SJSA1 (cell line): ENCODE measurements around the gene RPUSD1. TPM values are rescaled to one million over a fixed set of nuclear protein-coding genes. Genes with fewer than 3 reads are reported as not detected.
"Not testable (repeated sequence)": the region's sequence is repeated elsewhere in the genome, so short reads cannot be mapped to it uniquely, and the experiment has no call there.

Source experiments
- DNase-seq, 2 experiments: peaks; one replicate each; pipeline ENCODE4 v3.0.0-alpha.2; 2015 to 2020; ENCODE audit warnings: low spot score in 2 of 2, low read depth in 1 of 2
- H3K27ac ChIP-seq: fragments of 250-450 bp; sonication (Bioruptor Pico); 2 replicates; pipeline ENCODE4 v1.5.1; 2020; ENCODE audit warnings: mild to moderate bottlenecking, moderate library complexity
- H3K27me3 ChIP-seq: fragments of 250-450 bp; sonication (Bioruptor Pico); replicated peaks from 2 replicates; pipeline ENCODE4 v1.5.1; 2020; ENCODE audit warnings: mild to moderate bottlenecking, moderate library complexity
- H3K36me3 ChIP-seq: fragments of 250-450 bp; sonication (Bioruptor Pico); 2 replicates; pipeline ENCODE4 v1.5.1; 2020; ENCODE audit warnings: mild to moderate bottlenecking
- H3K4me1 ChIP-seq: fragments of 250-450 bp; sonication (Bioruptor Pico); replicated peaks from 2 replicates; pipeline ENCODE4 v1.6.1; 2021; ENCODE audit warnings: mild to moderate bottlenecking
- H3K4me3 ChIP-seq: fragments of 250-450 bp; sonication (Bioruptor Pico); 2 replicates; pipeline ENCODE4 v1.5.1; 2020; ENCODE audit warnings: mild to moderate bottlenecking
- H3K9me3 ChIP-seq: fragments of 250-450 bp; sonication (Bioruptor Pico); replicated peaks from 2 replicates; pipeline ENCODE4 v1.5.1; 2020; ENCODE audit warnings: mild to moderate bottlenecking
- total RNA-seq: library from RNA; depleted of rRNA; stranded (reverse); fragments of >200 nt; shearing (Covaris generic); gene quantifications from 2 replicates; pipeline ENCODE4 v1.2.3, GENCODE V29; 2014

RPUSD1 gene
- total RNA-seq, 1 experiment from 2014 or later = 35.7 TPM

DNA sequence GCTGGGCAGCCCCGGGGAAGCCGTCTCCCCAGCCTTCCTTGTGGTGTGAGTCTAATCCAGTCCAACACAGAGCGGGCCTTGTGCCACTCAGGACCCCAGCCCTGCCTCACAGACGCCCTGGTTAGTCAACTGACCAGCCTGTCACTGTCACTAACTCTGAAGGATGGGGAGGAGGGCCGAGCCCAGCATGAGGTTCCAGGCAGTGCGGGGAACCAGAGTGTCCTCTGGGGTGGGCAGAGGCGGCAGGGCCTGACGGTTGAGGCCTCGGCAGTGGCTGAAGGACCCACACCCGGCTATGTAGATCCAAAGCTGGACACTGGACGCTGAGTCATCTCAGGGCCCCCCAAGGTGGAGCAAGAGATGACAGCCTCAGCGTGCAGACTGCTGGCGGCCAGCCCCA lies 8.6 kb downstream of the RPUSD1 start:
- H3K9me3 ChIP-seq = no peaks in the 10 kb centered on the region
- no peak overlapping the region for H3K27ac ChIP-seq
- H3K4me3 ChIP-seq = no peak overlapping the region
- H3K36me3 ChIP-seq = no peaks in the 10 kb centered on the region; the same call in 1 of the 2 replicates
- peaks cover 15% of the 10 kb centered on the region; the same call in 1 of the 2 replicates for H3K27me3 ChIP-seq
- DNase-seq = no peak
- no peaks in the 10 kb centered on the region for H3K4me1 ChIP-seq

DNA sequence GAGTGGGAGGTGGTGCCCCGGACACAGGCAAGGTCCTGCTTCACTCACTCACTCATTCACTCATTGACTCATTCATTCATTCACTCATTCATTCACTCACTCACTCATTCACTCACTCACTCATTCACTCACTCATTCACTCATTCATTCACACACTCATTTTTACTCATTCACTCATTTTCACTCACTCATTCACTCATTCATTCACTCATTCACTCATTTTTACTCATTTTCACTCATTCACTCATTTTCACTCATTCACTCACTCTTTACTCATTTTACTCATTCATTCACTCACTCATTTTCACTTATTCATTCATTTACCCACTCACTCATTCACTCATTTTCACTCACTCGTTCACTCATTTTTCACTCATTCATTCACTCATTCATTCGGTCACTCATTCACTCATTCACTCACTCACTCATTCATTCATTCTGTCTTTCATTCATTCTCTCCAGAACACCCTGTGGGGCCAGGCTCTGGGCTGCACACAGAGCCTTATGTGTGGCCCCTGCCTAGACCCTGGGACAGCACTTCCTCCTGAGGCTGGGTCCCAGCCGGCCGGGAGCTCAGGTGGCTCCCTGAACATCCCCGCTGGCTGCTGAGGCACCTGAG lies 9.2 kb downstream of the RPUSD1 start:
- Histone ChIP-seq H3K27me3 (peaks cover 15% of the 10 kb centered on the region; the same call in 1 of the 2 replicates), H3K4me3 (no peak overlapping the region), H3K27ac (no peak overlapping the region), H3K36me3 (no peaks in the 10 kb centered on the region), H3K4me1 (no peaks in the 10 kb centered on the region), H3K9me3 (no peaks in the 10 kb centered on the region)
- no peak for DNase-seq

DNA sequence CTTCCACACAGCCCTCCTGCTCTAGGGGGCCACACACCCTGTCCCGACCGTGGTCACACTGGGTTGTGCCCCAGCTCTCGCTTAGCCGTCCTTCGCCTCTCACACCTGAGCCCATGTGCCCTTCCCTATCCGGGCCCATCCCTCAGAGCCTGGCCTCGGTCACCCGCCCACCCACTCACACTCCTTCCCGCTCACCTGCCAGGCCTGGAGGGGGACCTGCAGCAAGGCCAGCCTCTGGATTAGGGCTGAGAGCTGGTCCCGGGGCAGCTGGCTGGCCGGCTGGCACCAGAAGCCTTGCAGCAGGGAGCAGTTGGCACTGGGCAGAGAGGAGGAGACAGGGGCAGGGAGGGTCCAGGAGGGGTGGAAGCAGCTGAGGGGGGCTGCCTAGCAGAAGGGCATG lies 9.7 kb downstream of the RPUSD1 start:
- peaks cover 14% of the 10 kb centered on the region; the same call in 1 of the 2 replicates for H3K27me3 ChIP-seq
- no peak overlapping the region for H3K4me3 ChIP-seq
- no peaks in the 10 kb centered on the region for H3K9me3 ChIP-seq
- no peaks in the 10 kb centered on the region for H3K4me1 ChIP-seq
- no peak overlapping the region for H3K27ac ChIP-seq
- DNase-seq = no peak
- H3K36me3 ChIP-seq = no peaks in the 10 kb centered on the region

DNA sequence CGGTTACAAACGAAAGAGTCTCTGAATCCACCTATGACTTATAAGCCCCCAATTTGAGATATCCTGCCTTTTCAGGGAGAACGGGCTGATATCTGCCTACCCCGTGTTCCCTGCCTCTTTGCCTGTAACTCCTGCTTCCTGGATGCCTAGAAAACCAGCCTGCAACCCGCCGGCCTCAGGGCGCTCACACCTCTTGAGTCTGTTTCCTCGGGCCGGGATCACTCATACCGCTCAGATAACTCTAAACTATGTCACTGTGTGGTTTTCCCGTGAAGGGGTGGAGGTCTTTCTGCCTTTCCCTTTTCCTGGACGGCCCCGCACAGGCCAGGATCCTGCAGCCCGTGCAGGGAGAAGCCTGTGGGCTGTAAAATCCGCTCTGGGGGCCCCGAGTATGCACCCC lies 10.4 kb downstream of the RPUSD1 start:
- no peak overlapping the region for H3K27ac ChIP-seq
- DNase-seq = no peak
- no peaks in the 10 kb centered on the region for H3K36me3 ChIP-seq
- no peak overlapping the region for H3K4me3 ChIP-seq
- peaks cover 8% of the 10 kb centered on the region; the same call in 1 of the 2 replicates for H3K27me3 ChIP-seq
- H3K4me1 ChIP-seq = no peaks in the 10 kb centered on the region
- no peaks in the 10 kb centered on the region for H3K9me3 ChIP-seq

DNA sequence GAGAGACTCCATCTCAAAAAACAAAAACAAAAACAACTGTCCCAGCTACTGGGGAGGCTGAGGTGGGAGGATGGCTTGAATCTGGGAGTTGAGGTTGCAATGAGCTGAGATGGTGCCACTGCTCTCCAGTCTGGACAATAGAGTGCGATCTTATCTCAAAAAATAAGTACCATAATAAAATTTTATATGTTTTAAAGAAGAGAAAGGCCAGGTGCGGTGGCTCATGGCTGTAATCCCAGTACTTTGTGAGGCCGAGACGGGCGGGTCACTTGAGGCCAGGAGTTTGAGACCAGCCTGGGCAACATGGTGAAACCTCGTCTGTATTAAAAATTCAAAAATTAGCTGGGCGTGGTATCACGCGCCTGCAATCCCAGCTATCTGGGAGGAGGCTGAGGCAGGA lies 11.4 kb downstream of the RPUSD1 start:
- Histone ChIP-seq H3K27ac (no peak overlapping the region), H3K27me3 (no peaks in the 10 kb centered on the region)
- no peak for DNase-seq

DNA sequence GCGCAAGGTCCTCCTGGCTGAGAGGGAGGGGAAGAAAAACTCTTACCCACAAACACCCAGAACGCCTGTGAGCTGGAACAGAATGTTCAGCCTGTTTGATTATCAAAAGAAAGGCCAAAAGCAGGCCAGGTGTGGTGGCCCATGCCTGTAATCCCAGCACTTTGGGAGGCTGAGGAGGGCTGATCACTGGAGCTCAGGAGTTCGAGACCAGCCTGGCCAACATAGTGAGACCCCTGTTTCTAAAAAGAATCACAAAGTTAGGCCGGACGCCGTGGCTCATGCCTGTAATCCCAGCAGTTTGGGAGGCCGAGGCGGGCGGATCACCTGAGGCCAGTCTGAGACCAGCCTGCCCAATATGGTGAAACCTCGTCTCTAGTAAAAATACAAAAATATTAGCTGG lies 11.9 kb downstream of the RPUSD1 start:
- H3K27ac ChIP-seq, H3K27me3 ChIP-seq, H3K4me1 ChIP-seq, H3K9me3 ChIP-seq, H3K36me3 ChIP-seq, DNase-seq, H3K4me3 ChIP-seq: not testable (repeated sequence)

More for the DNA sequence above, 11.4 kb downstream of the RPUSD1 start:
- Histone ChIP-seq H3K4me1 (no peaks in the 10 kb centered on the region), H3K9me3 (no peaks in the 10 kb centered on the region), H3K36me3 (no peaks in the 10 kb centered on the region), H3K4me3 (no peak overlapping the region)

DNA sequence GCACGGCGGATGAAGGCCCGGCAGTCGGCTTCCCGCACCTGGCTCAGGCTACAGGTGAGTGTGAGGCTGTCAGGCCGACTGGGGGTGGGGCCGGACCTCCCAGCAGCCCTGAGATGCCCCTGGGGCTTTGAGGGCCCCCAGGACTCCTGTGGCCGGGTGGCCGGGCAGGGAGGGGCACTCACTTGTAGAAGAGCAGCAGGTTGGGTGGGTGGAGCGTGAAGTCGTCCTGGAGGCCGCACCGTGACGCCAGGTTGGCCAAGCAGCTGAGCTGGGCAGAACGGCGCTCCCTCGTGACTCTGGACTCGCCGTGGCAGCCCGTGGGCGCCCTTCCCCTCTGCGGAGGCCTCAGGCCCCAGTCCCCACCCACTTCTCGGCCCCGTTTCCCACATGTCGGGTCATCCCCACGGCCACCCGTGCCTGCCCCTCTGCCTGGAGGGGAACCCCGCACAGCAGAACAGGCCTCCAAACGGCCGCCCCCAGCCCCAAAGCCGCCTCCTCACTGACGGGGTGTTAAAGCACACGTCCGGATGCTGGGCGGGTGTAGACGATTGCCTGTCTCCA lies 12.9 kb downstream of the RPUSD1 start:
- no peak for DNase-seq
- H3K9me3 ChIP-seq = no peaks in the 10 kb centered on the region
- no peaks in the 10 kb centered on the region for H3K27me3 ChIP-seq
- no peaks in the 10 kb centered on the region for H3K4me1 ChIP-seq
- no peaks in the 10 kb centered on the region for H3K36me3 ChIP-seq
- no peak overlapping the region for H3K27ac ChIP-seq
- no peak overlapping the region for H3K4me3 ChIP-seq

DNA sequence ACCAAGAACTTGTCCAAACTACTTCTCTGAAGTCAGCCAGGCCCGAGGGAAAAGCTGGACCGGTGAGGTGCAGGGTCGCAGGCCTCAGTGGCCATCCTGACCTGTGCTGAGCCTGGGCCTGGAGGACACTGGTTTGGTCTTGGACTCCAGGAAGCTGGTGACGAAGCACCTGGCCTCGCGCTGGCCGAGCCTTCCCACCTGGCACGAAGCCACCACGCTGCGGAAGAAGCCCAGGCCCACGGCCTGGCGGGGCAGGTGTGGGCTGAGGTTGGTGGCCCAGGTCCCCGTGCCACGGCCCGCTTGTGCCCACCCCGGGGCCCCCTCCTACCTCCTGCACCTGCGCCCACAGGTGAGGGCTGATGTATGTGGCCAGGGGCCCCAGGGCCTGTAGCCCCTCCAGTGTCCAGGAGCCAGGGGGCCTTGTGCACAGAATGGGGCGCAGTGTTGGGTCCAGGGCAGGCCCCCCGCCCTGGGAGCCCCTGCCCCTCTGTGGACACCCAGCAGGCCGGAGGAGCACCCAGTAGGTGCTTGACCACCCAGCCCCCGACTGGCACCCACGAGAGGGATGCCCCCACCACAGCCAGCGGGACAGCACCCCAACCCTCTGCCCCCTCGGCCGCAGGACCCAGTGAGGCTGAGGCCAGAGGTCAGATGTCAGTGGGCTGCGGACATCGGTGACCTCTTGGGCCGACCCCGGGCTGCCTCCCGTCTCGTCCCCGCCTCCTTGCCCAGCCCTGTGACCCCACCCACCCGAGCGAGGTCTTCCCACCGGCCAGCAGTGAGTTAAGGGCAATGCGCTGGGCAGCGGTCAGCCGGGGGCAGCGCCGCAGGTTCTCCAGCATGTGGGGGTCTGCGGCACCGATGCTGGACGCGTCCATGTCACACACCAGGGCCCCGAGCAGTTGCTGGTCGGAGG lies 13.8 kb downstream of the RPUSD1 start:
- Histone ChIP-seq H3K9me3 (no peaks in the 10 kb centered on the region), H3K4me3 (no peak overlapping the region), H3K27ac (no peak overlapping the region), H3K36me3 (no peaks in the 10 kb centered on the region), H3K27me3 (no peaks in the 10 kb centered on the region), H3K4me1 (no peaks in the 10 kb centered on the region)
- no peak for DNase-seq

DNA sequence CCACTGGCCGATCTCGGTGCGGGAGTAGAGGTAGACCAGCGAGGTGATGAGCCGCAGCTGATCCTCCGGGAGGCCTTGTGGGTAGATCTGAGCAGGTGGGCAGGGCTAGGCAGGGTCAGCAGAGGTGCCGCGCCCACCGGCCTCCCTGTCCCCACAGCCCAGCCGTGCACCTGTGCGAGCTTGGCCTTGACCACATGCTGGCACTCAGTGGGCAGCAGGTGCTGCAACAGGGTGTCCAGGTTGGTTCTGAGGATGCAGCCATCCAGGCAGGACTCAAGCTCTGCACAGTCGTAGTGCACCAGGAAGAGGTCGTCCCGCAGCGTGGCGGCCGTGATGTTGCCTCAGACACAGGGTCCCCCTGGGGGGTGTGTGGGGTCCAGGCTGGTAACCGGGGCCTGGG lies 15.2 kb downstream of the RPUSD1 start:
- H3K4me1 ChIP-seq = no peaks in the 10 kb centered on the region
- H3K9me3 ChIP-seq = no peaks in the 10 kb centered on the region
- H3K36me3 ChIP-seq = no peaks in the 10 kb centered on the region
- H3K4me3 ChIP-seq = no peak overlapping the region
- no peak for DNase-seq
- H3K27me3 ChIP-seq = no peaks in the 10 kb centered on the region
- H3K27ac ChIP-seq = no peak overlapping the region

DNA sequence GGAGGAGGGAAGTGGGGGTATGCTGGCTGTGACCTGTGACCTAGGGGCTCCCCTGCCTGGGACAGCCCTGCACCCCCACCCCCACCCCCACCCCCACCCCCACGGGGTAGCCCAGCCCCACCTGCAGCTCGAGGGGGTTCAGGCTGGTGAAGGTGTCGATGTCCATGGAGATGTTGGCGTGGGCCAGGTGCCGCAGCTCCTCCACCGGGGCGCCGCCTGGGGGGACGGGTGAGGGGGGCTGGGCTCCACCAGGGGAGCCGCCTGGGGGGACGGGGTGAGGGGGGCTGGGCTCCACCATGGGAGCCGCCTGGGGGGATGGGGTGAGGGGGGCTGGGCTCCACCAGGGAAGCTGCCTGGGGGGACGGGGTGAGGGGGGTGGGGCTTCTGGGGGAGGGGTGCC lies 17.8 kb downstream of the RPUSD1 start:
- Histone ChIP-seq H3K4me1 (no peaks in the 10 kb centered on the region), H3K9me3 (no peaks in the 10 kb centered on the region), H3K27me3 (no peaks in the 10 kb centered on the region), H3K36me3 (no peaks in the 10 kb centered on the region), H3K27ac (no peak overlapping the region), H3K4me3 (no peak overlapping the region)
- DNase-seq = no peak

DNA sequence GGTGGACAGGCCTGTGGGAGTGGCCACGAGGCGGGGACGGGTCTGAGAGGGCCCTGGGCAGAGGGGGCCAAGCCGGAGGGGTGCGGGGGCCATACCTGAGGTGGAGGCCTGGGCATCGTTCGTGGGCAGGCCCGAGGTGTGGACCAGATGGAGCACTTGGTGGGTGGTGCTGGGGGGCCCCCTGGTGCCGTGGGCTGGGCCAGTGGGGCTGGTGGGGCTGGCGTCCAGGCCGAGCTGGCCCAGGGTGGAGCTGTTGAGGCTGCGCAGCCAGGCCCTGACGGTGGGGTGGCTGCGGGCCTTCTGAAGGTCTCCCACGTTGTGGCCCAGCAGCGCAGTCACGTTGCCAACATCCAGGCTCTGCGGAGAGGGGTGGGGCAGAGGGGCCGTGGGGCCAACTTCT lies 18.2 kb downstream of the RPUSD1 start:
- no peak overlapping the region for H3K4me3 ChIP-seq
- DNase-seq = no peak
- H3K4me1 ChIP-seq = no peaks in the 10 kb centered on the region
- no peak overlapping the region for H3K27ac ChIP-seq
- H3K36me3 ChIP-seq = no peaks in the 10 kb centered on the region
- no peaks in the 10 kb centered on the region for H3K27me3 ChIP-seq
- H3K9me3 ChIP-seq = no peaks in the 10 kb centered on the region

DNA sequence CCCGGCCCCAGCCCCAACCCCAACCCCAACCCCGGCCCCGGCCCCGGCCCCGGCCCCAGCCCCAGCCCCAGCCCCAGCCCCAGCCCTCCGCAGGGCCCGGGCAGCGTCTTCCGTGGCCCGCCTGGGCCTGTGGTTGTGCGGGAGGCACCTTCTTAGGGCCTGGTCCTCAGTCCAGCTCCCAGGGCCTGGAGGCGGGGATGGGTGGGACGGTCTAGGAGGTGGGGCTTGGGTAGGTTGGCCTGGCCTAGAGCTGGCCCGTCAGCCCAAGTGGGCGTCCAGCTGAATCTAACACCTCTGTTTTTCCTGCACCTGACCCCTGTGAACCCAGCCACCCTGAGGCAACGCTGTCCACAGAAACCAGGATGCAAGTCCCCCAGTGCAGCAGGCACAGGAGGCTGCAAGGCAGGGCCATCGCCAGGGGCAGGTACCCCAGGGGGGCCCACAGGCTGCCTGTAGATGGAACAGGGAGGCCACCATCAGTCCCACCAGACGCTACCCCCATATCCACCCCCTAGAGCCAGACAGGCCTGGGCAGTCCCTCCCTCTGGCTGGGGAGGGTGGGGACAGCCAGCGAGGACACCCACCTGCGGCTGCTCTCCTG lies 18.9 kb downstream of the RPUSD1 start:
- no peak for DNase-seq
- H3K4me3 ChIP-seq = no peak overlapping the region
- H3K27me3 ChIP-seq = 0 out of 2 replicates have a peak, but pooled peaks cover under 1% of the 10 kb centered on the region
- H3K4me1 ChIP-seq = no peaks in the 10 kb centered on the region
- H3K36me3 ChIP-seq = no peaks in the 10 kb centered on the region
- H3K9me3 ChIP-seq = no peaks in the 10 kb centered on the region
- H3K27ac ChIP-seq = no peak overlapping the region

DNA sequence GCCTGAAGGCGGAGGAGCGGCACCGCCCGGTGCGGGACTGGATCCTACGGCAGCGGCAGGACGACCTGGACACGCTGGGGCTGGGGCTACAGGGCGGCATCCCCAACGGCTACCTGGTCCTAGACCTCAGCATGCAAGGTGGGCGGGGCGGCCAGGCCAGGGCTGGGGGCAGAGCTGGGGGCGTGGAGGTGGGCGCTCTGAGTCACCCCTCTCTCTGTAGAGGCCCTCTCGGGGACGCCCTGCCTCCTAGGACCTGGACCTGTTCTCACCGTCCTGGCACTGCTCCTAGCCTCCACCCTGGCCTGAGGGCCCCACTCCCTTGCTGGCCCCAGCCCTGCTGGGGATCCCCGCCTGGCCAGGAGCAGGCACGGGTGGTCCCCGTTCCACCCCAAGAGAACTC lies 19.8 kb downstream of the RPUSD1 start:
- H3K9me3 ChIP-seq = no peaks in the 10 kb centered on the region
- no peaks in the 10 kb centered on the region for H3K4me1 ChIP-seq
- no peak overlapping the region for H3K27ac ChIP-seq
- 0 out of 2 replicates have a peak, but pooled peaks cover 5% of the 10 kb centered on the region for H3K27me3 ChIP-seq
- DNase-seq = no peak
- H3K36me3 ChIP-seq = no peaks in the 10 kb centered on the region
- no peak overlapping the region for H3K4me3 ChIP-seq
